GM21619 (cell line): ENCODE measurements around the gene PRPF31.
"Not testable (repeated sequence)": the region's sequence is repeated elsewhere in the genome, so short reads cannot be mapped to it uniquely, and the experiment has no call there.

Experiments used
- ATAC-seq: cut with Tn5 transposase; IDR thresholded peaks from one replicate; pipeline ENCODE4 v1.9.1; 2021; ENCODE audit not compliant: unreplicated experiment

PRPF31 gene

GRCh38 chr19:54115109-54116063 lies at the start of gene PRPF31, which contains the start of gene TFPT:
Gene PRPF31, plus strand, starts transcription at chr19:54115754. Its CDS starts 2,525 bp downstream, at chr19:54118279.
Gene TFPT, minus strand, starts transcription at chr19:54115657. Its CDS starts 388 bp downstream, at chr19:54115269.
- ATAC-seq, result peak; percentile 83

- ATAC-seq, result no peak
Measured at GRCh38 chr19:54069470-54069869, 46.1 kb upstream of the PRPF31 start.

GRCh38 chr19:54073829-54074228 lies 41.7 kb upstream of the PRPF31 start:
- no peak for ATAC-seq

- no peak for ATAC-seq
Measured at GRCh38 chr19:54074851-54075250, 40.7 kb upstream of the PRPF31 start.

GRCh38 chr19:54077334-54077733 lies 38.2 kb upstream of the PRPF31 start:
- ATAC-seq, result no peak

- ATAC-seq, result no peak
Measured at GRCh38 chr19:54081032-54081431, 34.5 kb upstream of the PRPF31 start, which contains the start of gene TARM1. Gene TARM1, minus strand, starts transcription at chr19:54081365. Its CDS starts 25 bp downstream, at chr19:54081340.

GRCh38 chr19:54084410-54084809 lies 31.1 kb upstream of the PRPF31 start:
- ATAC-seq, result no peak

- ATAC-seq, result no peak
Measured at GRCh38 chr19:54094426-54095000, 21.0 kb upstream of the PRPF31 start.

GRCh38 chr19:54095136-54095858 lies 20.3 kb upstream of the PRPF31 start:
- ATAC-seq, result no peak

GRCh38 chr19:54095859-54096616 lies 19.5 kb upstream of the PRPF31 start:
- not testable (repeated sequence) for ATAC-seq

GRCh38 chr19:54096617-54097106 lies 18.9 kb upstream of the PRPF31 start:
- ATAC-seq, result no peak

- ATAC-seq, result no peak
Measured at GRCh38 chr19:54099190-54099902, 16.2 kb upstream of the PRPF31 start.

GRCh38 chr19:54099903-54100255 lies 15.7 kb upstream of the PRPF31 start:
- not testable (repeated sequence) for ATAC-seq

- no peak for ATAC-seq
Measured at GRCh38 chr19:54100561-54100960, 15.0 kb upstream of the PRPF31 start, which contains the start of gene OSCAR. Gene OSCAR, minus strand, starts transcription at chr19:54100803. Its CDS starts 11 bp downstream, at chr19:54100792.

- ATAC-seq, result peak; percentile 95
Measured at GRCh38 chr19:54102421-54103169, 13.0 kb upstream of the PRPF31 start, which contains the start of gene NDUFA3. Gene NDUFA3, plus strand, starts transcription at chr19:54102855. Its CDS starts 24 bp downstream, at chr19:54102879.

GRCh38 chr19:54104998-54105715 lies 10.4 kb upstream of the PRPF31 start:
- no peak for ATAC-seq

- no peak for ATAC-seq
Measured at GRCh38 chr19:54105796-54106195, 9.8 kb upstream of the PRPF31 start.

GRCh38 chr19:54106716-54107115 lies 8.8 kb upstream of the PRPF31 start:
- no peak for ATAC-seq
